GM11168 (cell line): ENCODE data around the gene SRRM3.
"Not testable (repeated sequence)": the region's sequence is repeated elsewhere in the genome, so short reads cannot be mapped to it uniquely, and the experiment has no call there.

Experiments
- in situ Hi-C: fragments of 300-500 bp; cut with MboI; formaldehyde crosslinking; loops from one replicate; pipeline ENCODE4 v1.12.0; 2022; ENCODE audit warnings: low sequenced_read_pairs; ENCODE audit not compliant: unreplicated experiment

Gene SRRM3

DNA sequence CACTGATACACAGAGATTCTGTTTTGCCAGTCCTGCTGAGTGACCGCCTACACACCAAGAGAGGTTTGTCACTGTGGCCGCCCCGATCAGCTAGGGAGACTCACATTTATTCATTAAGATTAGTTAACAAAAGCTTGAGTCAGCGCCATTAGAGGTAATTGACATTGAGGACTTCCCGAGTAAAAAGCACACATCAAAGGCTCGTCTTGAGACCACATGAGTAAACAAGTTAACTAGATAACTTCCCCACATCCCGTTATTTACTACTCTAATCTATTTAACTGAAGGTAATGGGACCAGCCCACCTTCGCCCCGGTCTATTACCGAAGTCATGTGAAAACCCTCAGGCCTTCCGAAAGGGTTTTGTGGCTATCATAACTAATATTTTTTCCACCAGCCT, 23.0 kb downstream of the SRRM3 start:
- in situ Hi-C loops, result no loop called here

- in situ Hi-C loops, result no loop called here
Observed at GRCh38 chr7:76225379-76225778, 23.7 kb downstream of the SRRM3 start.

DNA sequence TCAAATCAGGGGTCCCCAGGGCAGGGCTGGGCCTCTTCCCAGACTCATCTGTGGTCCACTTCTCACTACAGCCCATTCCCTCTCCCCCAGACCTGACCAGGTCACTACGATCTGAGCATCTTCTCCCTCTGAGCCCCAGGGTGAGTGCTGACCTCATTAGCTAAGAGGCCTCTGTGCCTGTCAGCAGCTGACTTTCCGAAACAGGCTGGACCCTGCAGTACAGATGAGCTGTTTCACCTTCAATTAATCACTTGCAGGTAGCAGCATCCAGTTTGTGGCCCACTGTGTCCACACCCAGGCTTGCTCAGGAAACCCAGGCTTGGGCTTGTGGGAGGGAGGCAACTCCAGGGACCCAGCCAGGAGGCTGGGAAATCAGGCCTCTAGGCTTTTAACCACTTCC, 24.3 kb downstream of the SRRM3 start:
- in situ Hi-C loops, result no loop called here

DNA sequence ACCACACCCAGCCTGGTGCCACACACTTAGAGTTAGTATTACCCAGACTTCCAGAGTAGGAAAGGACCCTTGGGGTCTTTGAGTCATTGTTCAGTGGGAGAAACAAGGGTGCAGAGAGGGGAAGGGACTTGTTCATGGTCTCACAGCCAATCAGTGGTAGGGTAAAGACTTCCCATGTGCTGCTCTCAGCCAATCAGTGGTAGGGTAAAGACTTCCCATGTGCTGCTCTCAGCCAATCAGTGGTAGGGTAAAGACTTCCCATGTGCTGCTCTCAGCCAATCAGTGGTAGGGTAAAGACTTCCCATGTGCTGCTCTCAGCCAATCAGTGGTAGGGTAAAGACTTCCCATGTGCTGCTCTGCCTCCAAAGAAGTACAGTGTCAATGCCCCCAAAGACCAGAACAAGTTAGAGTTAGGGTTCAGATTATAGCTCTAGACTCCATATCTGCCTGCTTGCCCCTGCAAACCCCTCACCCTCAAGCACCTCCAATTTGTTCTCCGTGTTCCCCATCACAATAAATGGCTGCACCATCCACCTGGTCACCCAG, 25.3 kb downstream of the SRRM3 start:
- in situ Hi-C loops, result not testable (repeated sequence)

DNA sequence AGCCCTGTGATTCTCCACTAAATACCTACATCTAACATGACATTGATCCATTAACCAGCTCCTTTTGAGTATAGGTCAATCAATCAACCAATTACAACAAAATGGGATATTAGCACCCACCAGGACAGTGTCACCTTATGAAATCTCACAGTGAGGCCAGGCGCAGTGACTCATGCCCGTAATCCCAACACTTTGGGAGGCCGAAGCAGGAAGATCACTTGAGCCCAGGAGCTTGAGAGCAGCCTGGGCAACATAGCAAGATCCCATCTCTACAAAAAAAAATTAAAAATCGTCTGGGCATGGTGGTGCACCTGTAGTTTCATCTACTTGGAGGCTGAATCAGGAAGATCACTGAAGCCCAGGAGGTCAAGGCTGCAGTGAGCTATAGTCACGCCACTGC, 28.5 kb downstream of the SRRM3 start:
- in situ Hi-C loops, result no loop called here

DNA sequence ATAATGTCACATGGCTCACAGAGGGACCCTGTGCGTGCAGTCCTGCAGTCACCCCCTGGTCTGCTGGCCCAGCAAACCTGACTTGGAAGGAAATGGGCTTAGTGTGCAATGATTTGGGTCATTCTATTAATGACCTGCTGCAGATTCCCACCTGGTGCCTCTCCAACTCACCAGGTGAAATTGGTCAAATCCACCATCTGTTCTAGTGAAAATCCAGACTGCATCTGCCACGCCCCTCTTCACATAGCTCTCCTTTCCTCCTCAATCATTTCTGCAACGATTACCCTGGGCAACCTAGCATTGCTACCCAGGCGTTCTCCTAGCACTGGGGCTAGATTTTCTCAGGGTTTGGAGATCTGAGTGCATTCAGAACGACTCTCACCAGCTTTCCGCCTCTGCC, 29.4 kb downstream of the SRRM3 start:
- in situ Hi-C loops, result no loop called here

GRCh38 chr7:76231583-76231982, 29.9 kb downstream of the SRRM3 start:
- in situ Hi-C loops, result no loop called here

GRCh38 chr7:76232698-76233097, 31.0 kb downstream of the SRRM3 start:
- in situ Hi-C loops, result no loop called here

DNA sequence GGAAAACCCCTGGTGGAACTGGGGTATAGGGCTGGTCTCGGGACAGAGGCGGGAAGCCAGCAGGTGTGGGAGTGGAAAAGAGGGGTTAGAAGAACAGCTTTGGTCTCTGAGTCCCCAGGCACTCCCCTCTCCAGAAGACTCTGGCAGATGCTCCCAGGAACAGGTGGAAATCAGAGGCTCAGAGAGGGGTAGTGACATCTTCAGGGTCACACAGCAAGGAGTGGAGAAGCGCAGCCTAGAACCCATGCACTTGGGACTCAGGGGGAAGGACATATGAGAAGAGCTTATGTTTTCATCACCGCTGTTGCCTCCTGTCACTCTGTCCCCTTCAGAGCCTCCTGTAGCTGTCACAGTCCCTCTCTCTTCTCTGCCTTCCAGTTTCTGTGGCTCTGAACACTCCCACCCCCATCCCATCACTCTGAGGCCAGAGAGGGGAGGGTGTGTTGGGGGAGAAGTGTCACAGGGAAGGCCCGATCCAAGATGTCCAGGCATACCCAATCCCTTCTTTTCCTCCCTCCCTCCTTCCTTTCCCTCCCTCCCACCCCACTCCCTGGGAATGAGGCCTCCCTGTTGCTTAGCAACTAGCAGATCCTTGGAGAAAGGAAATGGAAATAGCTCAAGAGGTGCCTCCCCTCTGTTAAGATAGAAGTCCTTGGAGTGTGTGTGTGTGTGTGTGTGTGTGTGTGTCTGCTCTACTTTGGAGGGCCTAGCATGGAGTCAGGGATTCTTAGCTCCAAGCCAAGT, 32.0 kb downstream of the SRRM3 start:
- in situ Hi-C loops, result no loop called here

DNA sequence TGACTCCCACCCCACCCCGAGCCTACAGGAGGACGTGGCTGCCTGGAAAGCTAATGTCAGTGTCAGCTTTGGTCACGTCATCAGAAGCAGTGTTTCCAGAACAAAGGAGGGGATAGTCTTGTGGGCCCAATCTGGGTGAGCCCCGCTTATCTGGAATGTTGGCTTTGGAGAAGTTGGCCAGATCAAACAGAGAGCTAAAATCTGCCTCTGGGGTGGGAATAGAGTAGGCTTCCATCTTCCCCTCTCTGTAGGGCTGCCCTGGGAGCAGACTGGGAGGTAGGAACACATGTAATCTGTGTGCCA, 32.5 kb downstream of the SRRM3 start:
- in situ Hi-C loops, result no loop called here

GRCh38 chr7:76234931-76235441, 33.3 kb downstream of the SRRM3 start:
- in situ Hi-C loops, result no loop called here

DNA sequence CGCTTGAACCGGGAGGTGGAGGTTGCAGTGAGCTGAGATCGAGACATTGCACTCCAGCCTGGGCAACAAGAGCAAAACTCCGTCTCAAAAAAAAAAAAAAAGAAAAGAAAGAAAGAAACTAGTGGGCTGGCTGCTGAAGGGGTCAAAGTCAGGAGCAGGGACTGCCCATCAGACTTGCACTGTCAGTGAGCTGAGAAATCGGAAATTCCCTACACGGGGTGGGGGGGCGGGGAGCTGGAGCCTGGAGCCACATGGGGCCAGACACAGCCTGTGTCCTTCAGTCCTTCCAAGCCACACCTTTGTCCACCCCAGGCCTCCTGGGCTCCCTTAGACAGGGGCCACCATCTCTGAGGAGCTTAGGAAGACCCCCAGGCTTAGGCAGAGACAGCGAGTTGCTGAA, 34.5 kb downstream of the SRRM3 start:
- in situ Hi-C loops, result no loop called here

- in situ Hi-C loops, result no loop called here
Observed at GRCh38 chr7:76238326-76238725, 36.6 kb downstream of the SRRM3 start.

GRCh38 chr7:76241141-76241540, 39.4 kb downstream of the SRRM3 start:
- in situ Hi-C loops, result no loop called here

DNA sequence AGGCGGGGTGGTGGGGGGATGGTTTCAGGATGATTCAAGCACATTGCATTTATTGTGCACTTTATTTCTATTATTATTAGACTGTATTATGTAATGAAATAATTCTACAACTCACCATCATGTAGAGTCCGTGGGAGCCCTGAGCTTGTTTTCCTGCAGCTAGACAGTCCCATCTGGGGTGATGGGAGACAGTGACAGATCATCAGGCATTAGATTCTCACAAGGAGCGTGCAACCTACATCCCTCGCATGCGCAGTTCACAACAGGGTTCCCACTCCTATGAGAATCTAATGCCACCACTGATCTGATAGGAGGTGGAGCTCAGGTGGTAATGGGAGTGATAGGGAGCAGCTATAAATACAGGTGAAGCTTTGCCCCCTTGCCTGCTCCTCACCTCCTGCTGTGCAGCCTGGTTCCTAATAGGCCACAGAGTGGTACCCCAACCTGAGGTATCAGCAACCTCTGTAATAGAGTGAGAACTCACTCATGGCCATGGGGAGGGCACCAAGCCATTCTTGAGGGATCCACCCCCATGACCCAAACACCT, 40.9 kb downstream of the SRRM3 start:
- in situ Hi-C loops, result not testable (repeated sequence)

DNA sequence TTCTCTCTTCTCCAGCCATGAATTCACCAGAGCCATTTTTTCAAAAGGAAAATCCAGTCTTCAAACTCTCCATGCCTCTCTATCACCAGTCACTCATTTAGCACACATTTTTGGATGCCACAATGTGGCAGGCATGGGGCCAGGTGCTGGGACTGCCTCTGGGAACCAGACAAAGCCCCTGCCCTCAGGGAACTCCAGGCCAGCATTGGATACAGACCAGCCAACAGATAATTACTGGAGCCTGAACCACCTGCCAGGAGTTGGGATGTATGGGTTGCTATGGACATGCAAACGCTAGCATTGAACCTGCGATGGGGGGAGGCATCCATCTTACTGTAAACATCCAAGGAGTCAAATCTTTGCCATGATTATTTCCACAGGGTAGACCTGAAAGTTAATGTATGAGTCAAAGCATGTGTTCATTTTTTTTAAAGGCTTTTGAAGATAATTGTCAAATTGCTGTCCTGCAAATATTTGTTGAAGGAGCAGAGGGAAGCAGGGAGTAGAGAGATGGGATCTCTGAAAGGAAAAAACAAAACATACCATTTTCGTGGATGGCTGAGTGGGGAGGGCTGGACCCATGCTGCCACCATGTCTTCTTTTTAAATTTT, 43.2 kb downstream of the SRRM3 start:
- in situ Hi-C loops, result no loop called here

GRCh38 chr7:76246804-76247389, 45.2 kb downstream of the SRRM3 start:
- in situ Hi-C loops, result no loop called here

- in situ Hi-C loops, result no loop called here
Observed at GRCh38 chr7:76247938-76248337, 46.2 kb downstream of the SRRM3 start.

DNA sequence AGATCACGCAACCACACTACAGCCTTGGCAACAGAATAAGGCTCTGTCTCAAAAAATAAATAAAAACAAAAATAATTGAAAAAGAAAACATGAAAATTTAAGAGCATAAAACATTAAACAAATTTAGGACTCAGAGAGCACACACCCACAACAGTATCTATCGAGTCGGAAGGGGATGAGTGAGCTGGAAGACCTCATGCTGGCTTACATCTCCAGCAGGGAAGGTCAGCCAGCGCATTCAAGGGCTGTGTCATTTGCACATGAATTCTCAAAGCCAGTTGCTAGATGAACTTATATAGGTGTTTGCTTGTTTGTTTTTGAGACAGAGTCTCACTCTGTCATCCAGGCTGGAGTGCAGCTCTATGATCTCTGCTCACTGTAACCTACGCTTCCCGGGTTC, 50.3 kb downstream of the SRRM3 start:
- in situ Hi-C loops, result no loop called here

GRCh38 chr7:76254781-76255180, 53.1 kb downstream of the SRRM3 start:
- in situ Hi-C loops, result no loop called here

GRCh38 chr7:76257973-76258372, 56.3 kb downstream of the SRRM3 start:
- in situ Hi-C loops, result no loop called here
